Adrenal gland (tissue), 12 donors: ENCODE measurements around the gene LSM2. TPM values are rescaled to one million over a fixed set of nuclear protein-coding genes. Genes with fewer than 3 reads are reported as not detected.

Source experiments
- DNase-seq, 7 donors: peaks; one replicate each; pipeline ENCODE4 v3.0.0-alpha.2; 2019 to 2020
- H3K27ac ChIP-seq, 5 donors: fragments of 200-600 bp; sonication (generic) in 4 of 5; 1 replicate in 3 of 5; 2 replicates in 2 of 5; pipeline versions ENCODE4 v1.5.1 to v1.8.0; 2016 to 2020; ENCODE audit warnings: mild to moderate bottlenecking in 1 of 5
- H3K27me3 ChIP-seq: fragments of 200-600 bp; 2 replicates; pipeline ENCODE4 v1.8.0; 2021
- H3K36me3 ChIP-seq, 2 donors: fragments of 200-600 bp; replicated peaks in 1 of 2; 1 replicate in 1 of 2; 2 replicates in 1 of 2; pipeline versions ENCODE4 v1.5.1 to v1.8.0; 2018 to 2022
- H3K4me1 ChIP-seq, 2 donors: fragments of 200-600 bp; replicated peaks in 1 of 2; 1 replicate in 1 of 2; 2 replicates in 1 of 2; pipeline versions ENCODE4 v1.5.1 to v1.8.0; 2018 to 2021
- H3K4me3 ChIP-seq, 4 donors: fragments of 200-600 bp; sonication (generic) in 3 of 4; one replicate each; pipeline ENCODE4 v1.5.1; 2016 to 2018
- H3K9me3 ChIP-seq, 3 donors: fragments of 200-600 bp; sonication (generic) in 1 of 3; replicated peaks in 1 of 3; 1 replicate in 2 of 3; 2 replicates in 1 of 3; pipeline versions ENCODE4 v1.5.1 to v1.8.0; 2016 to 2021
- POLR2A ChIP-seq, 2 donors: fragments of 450-650 bp; IDR thresholded peaks; one replicate each; pipeline ENCODE4 v1.6.1; 2017; ENCODE audit warnings: antibody characterized with exemption in 2 of 2, mild to moderate bottlenecking in 2 of 2, moderate library complexity in 1 of 2
- WGBS, 4 donors: extraction: QIAGEN DNeasy Blood & Tissue Kit in 2 of 4; methylation state at CpG; one replicate each; pipeline versions ENCODE4 v1.1.5 to v1.1.7; 2013 to 2017; 5-methylcytosine and 5-hydroxymethylcytosine counted together
- intact Hi-C, 2 donors: fragments of 100-400 bp; cut with DNase I; formaldehyde crosslinking; loops; one replicate each; pipeline versions ENCODE4 v1.14.1 to v1.15.0; 2022 to 2023
- polyA plus RNA-seq, 3 donors: library from polyadenylated mRNA; stranded (reverse); fragments of 200-250 nt in 2 of 3; fragments of 350-450 nt in 1 of 3; fragmentation: Illumina TruSeq in 1 of 3; extraction: RNeasy Lipid Tissue Mini Kit (QIAGEN cat#74804) in 1 of 3; gene quantifications; one replicate each; pipeline ENCODE4 v1.2.3, GENCODE V29; 2013 to 2014
- total RNA-seq, 9 donors: library from RNA; depleted of rRNA in 4 of 9; stranded (reverse); fragments of >200 nt in 4 of 9; fragments of 120-200 nt in 1 of 9; fragmentation: NEBNext Ultra II Directional in 1 of 9; extraction: Animal tissue kit (Norgen Biotek cat#: 25700) in 1 of 9; gene quantifications; one replicate each; pipeline versions ENCODE4 v1.1.0 to v1.2.4, GENCODE V29; 2013 to 2023
- TF ChIP-seq, protein P1 (sequence below), 6 experiments: fragments of 450-650 bp in 4 of 6; fragments of 200-600 bp in 2 of 6; sonication (generic) in 1 of 6; IDR thresholded peaks; 1 replicate in 5 of 6; 2 replicates in 1 of 6; pipeline versions ENCODE4 v1.5.1 to v1.8.0; 2016 to 2021; ENCODE audit warnings: antibody characterized with exemption in 6 of 6, mild to moderate bottlenecking in 2 of 6, moderate library complexity in 1 of 6
- donor health status: healthy with polysubstance abuse.
- donor health status: Bipolar disorder and iron deficiency.
- donor health status: DM: yes; HTN: yes; CAD: no.
- donor health status: DM: no; HTN: no; CAD: no.
- donor health status: DM: no; HTN: no; CAD: no.
- donor health status: DM: yes; HTN: yes; CAD: no.

Gene LSM2
- total and polyA plus RNA-seq, 12 donors: 28.0 to 61.3 (median 43.2) TPM

DNA sequence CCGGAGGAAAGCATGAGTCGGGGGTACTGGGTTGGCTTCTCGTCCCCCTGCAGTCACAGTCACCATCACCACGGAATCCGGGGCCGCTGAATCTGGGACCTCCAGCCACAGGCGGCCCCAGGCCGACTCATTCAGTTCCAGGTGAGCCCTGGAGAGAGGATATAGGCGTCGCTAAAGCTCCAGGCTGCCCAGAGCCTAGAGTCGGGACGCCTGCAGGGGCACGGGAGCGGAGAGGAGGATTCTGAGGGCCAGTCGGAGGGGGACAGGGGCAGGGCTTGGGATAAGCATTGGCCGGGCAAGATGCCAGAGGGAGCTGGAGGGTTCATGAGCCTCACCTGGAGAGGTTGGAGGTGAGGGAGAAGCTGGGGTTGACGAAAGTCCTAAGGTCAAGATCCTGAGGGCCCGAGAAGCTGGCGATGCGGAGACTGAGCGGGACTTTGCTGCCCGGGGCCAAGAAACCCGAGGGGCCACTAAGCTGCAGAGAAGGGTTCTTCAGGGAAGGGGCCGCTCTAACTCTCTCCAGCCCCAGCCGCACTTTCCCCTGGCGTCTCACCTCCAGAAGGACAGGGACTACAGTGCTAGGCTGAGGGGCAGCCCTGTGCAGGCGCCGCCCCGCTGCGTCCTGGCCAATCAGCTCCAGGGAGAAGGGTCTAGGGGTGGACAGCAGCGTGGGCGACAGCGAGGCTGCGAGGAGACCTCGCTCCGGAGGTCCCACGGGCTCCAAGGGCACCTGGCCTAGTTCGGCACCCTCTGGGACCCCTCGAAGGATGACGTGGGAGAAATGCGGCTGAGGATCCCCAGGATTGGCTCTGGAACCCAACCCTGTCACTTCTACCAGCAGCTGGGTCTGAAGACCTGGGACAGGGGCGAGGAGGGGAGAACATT is 40.6 kb downstream of the LSM2 start:
- intact Hi-C loops: loop anchor here in 1 of 2 donors (5.0 kb wide), 1 partner anchor 84 kb away; the partner anchor contains the start of gene LY6G5C
- H3K9me3 ChIP-seq: no peaks in the 10 kb centered on the region
- 45 to 58% (median 49%) methylated on average over 28 to 42 of the region's 42 CpGs for WGBS, 4 donors

DNA sequence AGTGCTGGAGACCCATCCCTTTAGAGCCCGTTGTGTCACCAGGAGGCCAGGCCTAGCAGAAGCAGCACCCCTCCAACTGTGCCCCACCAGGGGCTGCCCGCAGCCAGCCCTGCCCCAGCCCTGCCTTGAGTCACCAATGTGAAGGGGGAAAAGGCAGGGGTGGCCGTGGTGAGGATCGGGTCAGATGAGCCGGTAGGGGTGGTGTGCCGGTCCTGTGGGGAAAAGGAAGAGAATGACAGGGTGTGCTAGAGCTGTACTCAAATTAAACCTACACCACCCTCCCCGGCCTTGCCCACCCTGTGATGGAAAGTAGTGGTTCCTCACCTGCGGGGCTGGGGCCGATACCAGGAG is 41.2 kb downstream of the LSM2 start:
- DNase-seq: no peak
- Histone ChIP-seq H3K27me3 (no peaks in the 10 kb centered on the region), H3K4me3 (no peak overlapping the region), H3K36me3 (no peaks in the 10 kb centered on the region), H3K4me1 (no peaks in the 10 kb centered on the region), H3K9me3 (no peaks in the 10 kb centered on the region), H3K27ac (no peak overlapping the region)
- TF ChIP-seq, protein P1, sequence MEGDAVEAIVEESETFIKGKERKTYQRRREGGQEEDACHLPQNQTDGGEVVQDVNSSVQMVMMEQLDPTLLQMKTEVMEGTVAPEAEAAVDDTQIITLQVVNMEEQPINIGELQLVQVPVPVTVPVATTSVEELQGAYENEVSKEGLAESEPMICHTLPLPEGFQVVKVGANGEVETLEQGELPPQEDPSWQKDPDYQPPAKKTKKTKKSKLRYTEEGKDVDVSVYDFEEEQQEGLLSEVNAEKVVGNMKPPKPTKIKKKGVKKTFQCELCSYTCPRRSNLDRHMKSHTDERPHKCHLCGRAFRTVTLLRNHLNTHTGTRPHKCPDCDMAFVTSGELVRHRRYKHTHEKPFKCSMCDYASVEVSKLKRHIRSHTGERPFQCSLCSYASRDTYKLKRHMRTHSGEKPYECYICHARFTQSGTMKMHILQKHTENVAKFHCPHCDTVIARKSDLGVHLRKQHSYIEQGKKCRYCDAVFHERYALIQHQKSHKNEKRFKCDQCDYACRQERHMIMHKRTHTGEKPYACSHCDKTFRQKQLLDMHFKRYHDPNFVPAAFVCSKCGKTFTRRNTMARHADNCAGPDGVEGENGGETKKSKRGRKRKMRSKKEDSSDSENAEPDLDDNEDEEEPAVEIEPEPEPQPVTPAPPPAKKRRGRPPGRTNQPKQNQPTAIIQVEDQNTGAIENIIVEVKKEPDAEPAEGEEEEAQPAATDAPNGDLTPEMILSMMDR (IDR thresholded peaks at IDR 0.05): no peak
- TF ChIP-seq POLR2A (IDR thresholded peaks at IDR 0.05): no peak
- WGBS, 4 donors: 86 to 90% (median 89%) methylated on average over 9 of the region's 9 CpGs
- intact Hi-C loops: loop anchor here in 1 of 2 donors (5.0 kb wide), 1 partner anchor 83 kb away; the partner anchor contains the start of gene LY6G5C

More for the DNA sequence above, 40.6 kb downstream of the LSM2 start:
- Histone ChIP-seq H3K4me3 (no peak overlapping the region), H3K36me3 (no peaks in the 10 kb centered on the region), H3K27me3 (no peaks in the 10 kb centered on the region), H3K4me1 (no peaks in the 10 kb centered on the region), H3K27ac (no peak overlapping the region)
- DNase-seq: no peak
- TF ChIP-seq, protein P1 (IDR thresholded peaks at IDR 0.05): no peak
- TF ChIP-seq POLR2A (IDR thresholded peaks at IDR 0.05): no peak

DNA sequence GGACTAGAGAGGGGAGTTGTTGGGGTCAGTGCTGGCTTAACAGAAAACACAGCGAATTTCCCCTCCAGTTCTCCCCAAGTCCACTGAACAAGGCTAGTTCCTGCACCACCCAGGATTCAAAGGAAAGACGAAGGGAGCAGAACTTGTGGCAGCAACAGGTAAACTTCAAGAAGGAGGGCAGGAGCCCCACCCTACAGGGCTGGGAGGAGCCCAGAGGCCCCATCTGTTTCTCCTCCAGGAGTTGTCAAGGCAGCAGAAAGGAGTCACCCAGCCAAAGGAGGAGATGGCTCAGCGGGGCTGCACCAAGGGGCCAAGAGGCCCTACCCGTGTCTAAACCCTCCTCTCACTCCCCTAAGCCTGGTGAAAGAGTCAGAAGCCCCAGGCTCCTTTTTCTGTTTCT is 42.6 kb downstream of the LSM2 start:
- intact Hi-C loops: no loop called here
- Histone ChIP-seq H3K4me1 (no peaks in the 10 kb centered on the region), H3K36me3 (no peaks in the 10 kb centered on the region), H3K4me3 (no peak overlapping the region), H3K27ac (no peak overlapping the region), H3K27me3 (no peaks in the 10 kb centered on the region), H3K9me3 (no peaks in the 10 kb centered on the region)
- TF ChIP-seq, protein P1 (IDR thresholded peaks at IDR 0.05): no peak
- no peak for TF ChIP-seq POLR2A (IDR thresholded peaks at IDR 0.05)
- 93 to 95% (median 94%) methylated on average over 2 to 4 of the region's 4 CpGs for WGBS, 4 donors
- DNase-seq: no peak

DNA sequence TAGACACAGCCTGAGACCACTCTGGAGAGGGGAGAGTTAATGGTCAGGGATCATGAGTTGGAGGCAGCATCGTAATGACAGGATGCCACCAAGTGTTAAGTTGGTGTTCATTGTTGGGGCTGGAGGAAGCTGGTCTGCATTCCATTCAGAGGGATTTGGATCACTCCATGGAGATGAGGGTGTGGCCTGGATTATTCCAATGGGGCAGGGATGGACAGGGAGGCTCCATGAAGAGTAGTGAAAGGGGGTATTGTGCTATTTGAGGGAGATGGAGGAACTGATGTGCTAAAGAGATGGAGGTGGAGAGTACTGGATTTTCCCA is 43.2 kb downstream of the LSM2 start:
- no peaks in the 10 kb centered on the region for H3K9me3 ChIP-seq
- no peak overlapping the region for H3K4me3 ChIP-seq
- no peaks in the 10 kb centered on the region for H3K4me1 ChIP-seq
- TF ChIP-seq, protein P1 (IDR thresholded peaks at IDR 0.05): no peak
- TF ChIP-seq POLR2A (IDR thresholded peaks at IDR 0.05): no peak
- peak overlapping the region in 1 of 5 donors; percentile 1 for H3K27ac ChIP-seq
- DNase-seq: no peak
- intact Hi-C loops: no loop called here
- H3K36me3 ChIP-seq: no peaks in the 10 kb centered on the region
- WGBS, 4 donors: 33 to 73% (median 44%) methylated on average over 1 of the region's 1 CpG
- no peaks in the 10 kb centered on the region for H3K27me3 ChIP-seq
